Fibroblast of skin of left quadriceps (primary cell): ENCODE results near the gene USP40.

ENCODE experiments used
- DNase-seq, 2 experiments: peaks; one replicate each; pipeline ENCODE4 v3.0.0-alpha.2; 2013; ENCODE audit warnings: low read depth in 2 of 2

USP40 gene

DNA sequence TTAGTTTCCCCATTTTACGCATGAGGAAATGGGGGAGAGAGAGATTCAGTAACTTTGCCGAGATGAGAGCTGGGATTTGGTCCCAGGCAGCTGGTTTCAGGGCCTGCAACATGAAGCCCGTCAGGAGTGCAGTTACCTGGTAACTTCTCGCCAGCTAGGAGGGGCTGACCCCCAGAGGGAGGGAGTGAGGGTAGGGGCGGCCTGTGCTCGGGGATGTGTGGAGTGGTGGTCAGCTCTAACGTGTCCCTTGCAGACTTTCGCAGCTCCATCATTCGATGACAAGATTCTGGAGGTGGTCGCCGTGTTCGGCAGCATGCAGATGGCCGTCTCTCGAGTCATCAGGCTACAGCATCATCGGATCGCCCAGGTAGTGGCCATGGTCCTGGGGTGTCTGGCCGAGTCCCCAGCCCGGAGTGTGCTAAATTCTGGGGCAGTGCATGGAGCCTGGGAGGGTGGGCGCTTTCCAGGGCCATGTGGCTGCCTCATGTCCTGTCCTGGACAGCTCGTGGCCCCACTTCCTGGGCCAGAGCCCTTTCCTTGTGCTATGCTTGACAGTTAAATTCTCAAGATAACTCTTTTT, 108.5 kb downstream of the USP40 start:
- DNase-seq, result no peak

DNA sequence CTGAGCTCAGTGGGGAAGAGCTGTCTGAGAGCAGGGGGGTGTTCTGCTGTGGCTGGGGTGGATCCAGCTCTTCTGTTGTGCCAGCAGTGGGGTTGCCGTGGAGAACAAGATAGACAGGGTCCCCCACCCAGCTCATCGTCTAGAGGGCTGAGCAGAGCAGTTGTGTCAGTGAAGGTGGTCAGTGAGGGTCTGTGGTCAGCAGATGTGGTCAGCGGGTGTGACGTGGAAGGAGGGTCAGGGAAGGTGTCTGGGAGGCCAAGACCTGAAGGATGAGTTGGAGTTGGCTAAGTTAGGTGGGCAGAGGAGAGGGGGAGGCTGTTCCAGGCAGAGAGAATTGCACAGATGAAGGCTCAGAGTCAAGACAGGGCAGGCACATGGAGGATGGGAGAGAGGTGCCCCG, 109.2 kb downstream of the USP40 start:
- no peak for DNase-seq

DNA sequence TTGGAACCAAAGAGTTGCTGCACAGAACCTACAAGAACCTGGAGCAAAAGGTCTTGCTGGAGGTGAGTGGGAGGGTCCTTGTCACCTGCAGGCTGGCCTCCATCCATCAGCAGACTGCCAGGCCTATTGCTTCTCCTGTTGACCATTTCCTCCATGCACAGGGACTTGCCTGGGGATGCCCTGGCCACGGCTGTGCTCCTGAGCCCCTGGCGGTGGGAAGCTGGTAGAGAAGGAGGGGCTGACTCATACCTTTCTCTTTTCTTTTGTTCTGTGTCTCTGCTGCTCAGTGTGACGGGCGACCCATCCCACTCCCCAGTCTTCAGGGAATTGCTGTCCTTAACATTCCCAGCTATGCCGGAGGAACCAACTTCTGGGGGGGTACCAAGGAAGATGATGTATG, 109.6 kb downstream of the USP40 start:
- no peak for DNase-seq

DNA sequence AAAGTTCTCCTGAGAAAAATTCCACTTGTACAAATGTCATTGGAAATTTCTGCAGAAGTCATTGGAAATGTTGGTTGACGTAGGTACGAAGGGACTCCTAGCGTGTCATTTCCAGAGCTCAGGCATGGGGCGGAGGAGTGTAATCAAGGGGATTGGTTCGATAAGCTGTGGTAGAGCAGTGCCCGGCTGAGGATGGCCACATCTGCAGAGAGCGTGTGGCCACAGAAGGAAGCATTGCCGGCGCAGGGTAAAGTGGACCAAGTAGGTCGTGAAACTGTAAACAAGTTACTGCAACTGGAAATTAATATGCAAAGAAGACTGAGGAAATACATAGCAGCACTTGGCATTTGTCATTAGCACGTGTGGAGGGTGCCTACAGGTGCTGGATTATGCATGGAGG, 110.5 kb downstream of the USP40 start:
- DNase-seq, result no peak

DNA sequence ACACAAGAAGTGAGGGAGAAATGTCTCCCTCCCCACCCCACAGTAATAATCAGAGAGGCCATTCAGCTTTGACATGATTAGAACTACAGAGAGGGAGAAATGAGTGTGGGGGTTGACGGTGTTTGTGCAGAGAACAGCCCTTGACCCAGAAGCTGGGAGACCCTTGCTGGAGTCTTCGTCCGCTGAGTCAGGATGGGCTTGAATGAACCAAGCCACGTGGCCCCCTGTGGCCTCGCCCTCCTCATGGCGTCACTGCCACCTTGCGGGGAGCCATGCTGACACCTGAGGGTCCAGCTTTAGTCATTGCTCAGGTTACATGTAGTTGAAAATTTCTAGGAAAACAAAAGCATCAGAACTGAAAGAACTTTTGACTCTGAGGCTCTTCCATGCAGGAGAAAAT, 111.1 kb downstream of the USP40 start:
- DNase-seq, result no peak

DNA sequence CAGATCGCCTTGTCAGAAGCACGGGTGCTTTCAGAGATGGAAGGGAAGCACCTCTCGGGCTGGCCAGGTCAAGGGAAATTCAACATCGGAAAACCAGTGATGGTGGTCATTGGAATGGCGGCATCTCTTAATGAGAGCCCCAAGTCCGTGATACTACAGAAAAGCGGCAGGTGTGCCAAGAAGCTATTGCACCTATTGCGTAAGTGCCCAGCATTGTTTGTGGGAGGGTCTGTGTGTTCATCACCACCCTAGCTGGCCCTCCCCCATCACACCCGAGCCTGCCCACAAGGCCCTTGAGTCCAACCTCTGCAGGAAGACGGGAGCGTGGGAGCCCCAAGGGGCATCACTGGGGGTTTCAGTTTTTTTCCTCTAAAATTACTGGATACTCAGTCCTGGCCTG, 111.6 kb downstream of the USP40 start:
- no peak for DNase-seq

DNA sequence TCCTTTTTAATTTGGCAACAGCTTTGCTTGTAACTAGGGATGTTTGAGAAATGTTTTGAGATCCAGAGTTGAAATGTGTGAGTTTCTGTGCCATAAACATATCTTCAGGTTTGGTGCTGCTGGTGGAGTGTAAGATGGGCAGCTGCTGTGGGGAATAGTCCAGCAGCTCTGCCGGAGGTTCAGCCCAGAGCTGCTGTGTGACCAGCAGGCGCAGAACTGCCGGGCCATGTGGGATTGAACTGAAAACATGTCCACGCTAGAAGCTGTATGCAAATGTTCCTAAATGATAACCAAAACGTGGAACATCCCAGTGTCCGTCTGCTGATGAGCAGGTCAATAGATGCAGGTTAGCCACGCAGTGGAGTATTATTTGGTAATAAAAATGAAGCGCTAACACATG, 112.7 kb downstream of the USP40 start:
- DNase-seq, result no peak

DNA sequence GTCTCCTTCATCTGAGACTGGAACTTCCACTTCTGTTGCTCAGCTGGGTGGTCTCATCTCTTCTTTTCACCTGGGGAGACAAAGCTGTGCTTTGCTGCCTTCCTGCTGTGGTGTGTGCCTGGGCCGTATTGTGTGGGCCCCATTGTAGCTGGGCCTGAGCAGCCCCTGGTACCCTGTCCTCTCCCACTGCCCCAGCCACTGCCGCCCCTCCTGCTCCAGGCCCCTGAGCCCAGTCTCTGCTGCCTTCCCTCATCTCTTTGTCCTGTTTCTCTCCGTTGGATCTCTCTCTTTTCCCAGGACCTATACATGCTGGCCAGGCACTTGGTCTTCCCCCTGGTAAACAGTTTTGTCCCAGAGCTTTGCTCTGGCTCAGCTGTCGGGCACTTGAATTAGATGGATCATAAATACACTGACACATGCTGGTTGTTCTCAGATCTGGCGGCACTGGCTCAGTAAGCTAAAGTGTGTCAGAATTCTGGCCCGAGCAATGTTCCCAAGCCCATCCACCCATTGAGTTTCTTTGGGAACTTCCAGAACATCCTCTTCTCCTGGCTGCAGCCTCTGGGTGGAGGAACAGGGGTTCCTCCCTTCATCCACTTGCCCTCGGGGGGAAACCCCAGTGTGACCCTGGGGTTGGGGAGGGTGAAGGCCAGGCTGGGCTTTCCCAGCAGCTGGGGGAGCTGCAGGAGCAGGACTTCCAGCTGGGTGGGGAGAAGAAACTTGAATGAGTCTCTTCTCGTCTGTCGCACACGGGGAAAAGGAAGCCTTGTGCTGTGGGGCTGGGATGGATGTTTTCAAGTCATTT, 113.3 kb downstream of the USP40 start:
- no peak for DNase-seq

DNA sequence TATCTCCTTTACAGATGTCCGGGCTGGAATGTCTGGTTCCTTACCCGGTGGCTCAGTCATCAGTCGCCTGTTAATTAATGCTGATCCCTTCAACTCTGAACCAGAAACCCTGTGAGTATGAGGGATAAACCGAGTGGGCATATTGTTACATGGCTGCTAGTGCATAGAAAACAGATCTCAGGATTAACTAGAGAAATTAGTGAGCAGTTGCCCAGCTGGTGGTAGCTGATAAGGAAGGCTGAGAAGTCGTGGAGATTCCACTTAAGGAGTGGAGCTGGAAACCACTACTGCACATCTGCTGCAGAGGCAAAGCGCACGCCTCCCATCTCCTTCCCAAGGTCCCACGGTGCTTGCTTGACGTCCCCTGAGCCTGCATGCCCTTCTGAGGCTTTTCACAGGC, 114.6 kb downstream of the USP40 start:
- DNase-seq, result no peak

DNA sequence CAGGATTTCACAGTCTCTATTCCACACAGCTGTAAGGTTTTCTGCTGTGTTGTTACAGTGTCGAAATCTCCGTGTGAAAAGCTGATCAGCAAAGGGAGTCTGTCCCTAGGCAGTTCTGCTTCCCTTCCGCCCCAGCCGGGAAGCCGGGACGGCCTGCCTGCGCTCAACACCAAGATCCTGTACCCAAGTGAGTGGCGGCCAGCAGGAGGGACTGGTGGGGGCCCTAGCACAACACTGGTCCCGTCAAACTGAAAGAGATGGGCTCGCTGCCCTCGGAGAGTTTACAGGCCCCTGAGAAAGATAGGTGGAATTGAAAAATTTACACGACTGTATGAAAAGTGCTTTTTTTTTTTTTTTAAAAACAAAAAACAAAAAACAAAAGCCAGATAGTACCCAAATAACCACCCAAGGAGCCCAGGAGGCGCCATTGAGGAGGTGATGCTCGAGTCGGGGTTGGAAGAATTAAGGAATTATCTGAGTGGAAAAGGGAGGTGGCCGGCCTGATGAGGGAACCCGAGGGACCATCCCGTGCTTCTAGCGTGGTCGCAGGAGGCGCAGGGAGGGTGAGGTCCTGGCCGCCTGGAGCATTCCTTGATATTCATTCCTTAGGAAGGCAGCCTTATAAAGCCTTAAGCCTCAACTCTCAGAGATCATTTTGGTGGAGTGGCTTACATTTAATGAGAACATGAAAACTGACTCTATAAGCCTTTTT, 115.6 kb downstream of the USP40 start:
- no peak for DNase-seq

DNA sequence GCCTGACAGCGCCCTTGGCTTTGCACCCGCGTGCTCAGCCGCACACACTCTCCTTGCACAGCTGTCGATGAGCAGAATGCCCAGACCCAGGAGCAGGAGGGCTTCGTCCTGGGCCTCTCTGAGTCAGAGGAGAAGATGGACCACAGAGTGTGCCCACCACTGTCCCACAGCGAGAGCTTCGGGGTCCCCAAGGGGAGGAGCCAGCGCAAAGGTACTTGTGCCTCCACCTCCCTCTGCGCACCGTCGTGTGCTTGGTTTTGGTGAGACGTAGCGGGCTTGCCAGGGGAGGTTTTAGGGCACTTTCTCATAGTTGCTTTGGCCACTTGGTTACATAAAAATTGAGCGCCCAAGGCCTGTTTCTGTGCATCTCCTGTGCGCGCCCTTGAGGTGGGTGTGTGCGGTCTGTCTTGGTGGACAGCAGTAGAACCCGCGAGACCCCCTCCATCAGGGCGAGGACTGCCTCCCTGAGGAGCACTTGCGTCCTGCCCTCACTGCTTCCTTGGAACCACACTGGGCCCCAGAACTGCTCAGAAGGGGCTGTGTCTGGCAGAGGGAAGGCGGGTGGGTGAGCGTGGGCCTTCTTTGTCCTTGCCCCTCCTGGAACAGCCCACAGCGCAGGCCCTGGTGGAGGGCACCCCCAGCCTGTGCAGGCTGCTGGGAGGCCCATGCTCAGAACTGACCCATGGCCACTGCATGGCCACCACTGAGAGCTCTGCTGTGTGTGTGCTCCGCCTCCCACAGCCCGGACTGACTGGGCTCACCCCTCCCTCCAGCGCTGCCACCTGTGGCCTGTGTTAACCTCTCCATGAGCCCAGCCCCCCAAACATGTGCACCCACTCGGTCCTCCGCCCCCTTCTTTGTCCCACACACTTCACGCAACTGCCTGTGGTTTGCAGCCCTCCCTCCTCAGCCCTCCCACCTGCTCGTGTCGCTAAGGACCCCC, 116.4 kb downstream of the USP40 start:
- DNase-seq, result no peak

DNA sequence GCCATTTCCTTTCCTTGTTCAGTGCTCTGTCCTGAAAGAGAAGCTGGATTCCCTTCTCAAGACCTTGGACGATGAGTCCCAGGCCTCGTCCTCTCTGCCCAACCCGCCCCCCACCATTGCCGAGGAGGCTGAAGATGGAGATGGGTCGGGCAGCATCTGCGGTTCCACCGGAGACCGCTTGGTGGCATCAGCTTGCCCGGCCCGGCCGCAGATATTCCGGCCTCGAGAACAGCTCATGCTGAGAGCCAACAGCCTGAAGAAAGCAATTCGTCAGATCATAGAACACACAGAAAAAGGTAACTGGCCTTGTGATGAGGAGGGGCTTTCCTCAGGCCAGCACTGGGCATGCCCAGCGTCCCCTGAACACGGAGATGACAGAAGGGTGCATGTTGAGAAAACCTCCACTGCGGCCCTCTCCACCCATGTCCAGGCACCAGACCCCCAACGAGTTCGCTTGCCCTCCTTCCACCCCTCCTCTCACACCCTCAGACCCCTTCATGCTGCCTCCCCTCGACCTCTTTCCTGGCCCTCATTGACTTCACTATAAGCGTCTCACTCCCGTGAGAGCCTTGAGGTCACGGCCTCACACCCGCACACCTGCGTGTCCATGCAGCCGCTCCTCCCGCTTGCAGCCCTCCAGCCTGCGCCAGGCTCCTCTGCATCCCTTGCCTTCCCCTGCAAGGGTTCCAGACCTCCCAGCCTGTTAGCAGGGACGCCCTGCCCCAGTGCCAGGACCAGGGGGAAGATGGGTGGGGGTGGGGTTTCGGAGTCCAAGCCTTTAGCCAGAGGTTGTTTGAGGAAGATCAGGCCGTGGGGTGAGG, 117.3 kb downstream of the USP40 start:
- DNase-seq, result no peak

DNA sequence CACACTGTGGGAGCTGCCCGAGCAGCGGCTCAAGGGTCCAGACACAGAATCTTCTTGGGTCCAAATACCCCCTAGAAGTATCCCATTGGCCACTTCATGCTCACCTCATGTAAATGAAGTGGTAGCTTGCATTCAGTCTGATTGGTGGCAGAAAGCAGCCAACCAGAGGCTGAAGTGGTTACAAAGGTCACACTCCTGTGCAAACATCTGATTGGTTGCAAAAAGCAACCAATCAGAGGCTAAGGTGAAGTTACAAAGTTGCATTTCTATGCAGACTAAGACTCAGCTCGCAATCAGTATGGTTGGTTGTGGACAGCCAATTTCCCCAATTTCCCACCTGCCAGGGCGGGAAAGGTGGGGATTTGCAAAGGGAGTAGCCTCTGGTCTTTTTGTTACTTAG, 118.0 kb downstream of the USP40 start:
- DNase-seq, result no peak

DNA sequence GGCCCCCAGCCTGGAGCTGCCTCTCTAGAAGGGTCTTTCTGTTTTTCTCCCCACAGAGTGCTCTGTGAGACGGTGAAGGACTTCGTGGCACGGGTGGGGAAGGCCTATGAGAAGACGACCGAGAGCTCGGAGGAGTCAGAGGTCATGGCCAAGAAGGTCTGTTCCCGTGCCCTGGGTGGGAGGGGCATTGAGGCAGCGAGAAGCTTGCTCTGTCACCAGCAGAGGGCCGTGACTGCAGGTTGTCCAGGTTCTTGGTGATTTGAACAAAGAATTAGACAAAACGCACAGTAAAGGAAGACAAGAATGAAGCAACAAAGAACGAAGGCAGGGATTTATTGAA, 118.4 kb downstream of the USP40 start:
- no peak for DNase-seq

DNA sequence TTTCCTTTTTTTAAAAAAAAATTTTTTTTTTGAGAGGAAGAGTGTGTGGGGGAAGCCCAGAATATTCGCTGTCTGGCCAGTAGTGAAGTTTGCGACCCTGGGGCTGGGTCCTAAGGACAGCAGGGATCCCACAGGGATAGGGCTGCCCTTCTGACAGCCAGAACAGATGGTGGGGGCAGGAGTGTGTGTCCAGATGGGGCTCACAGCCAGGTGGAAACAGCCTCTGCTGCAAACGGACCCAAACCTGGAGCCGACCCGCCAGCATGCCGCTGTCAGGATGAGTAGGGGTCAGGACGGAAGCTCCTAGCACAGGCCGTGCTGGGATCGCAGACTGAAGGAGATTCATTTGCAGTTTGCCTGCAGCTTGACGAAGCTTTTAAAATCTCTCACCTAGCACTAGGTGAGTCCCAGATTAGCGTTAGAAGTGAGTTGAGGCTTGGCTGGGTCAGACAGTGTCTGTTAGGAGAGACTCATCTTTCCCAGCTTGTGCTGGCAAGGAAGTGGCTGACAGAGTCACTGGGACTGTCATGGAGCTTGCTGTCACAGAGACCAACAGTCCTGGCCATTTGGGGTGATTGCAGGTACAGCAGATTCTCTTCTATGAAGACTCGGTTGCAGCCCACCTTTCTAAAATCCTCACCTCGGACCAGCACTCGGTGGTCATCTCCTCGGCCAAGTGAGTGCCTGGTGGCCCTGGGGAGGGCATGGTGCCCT, 118.9 kb downstream of the USP40 start:
- DNase-seq, result no peak

DNA sequence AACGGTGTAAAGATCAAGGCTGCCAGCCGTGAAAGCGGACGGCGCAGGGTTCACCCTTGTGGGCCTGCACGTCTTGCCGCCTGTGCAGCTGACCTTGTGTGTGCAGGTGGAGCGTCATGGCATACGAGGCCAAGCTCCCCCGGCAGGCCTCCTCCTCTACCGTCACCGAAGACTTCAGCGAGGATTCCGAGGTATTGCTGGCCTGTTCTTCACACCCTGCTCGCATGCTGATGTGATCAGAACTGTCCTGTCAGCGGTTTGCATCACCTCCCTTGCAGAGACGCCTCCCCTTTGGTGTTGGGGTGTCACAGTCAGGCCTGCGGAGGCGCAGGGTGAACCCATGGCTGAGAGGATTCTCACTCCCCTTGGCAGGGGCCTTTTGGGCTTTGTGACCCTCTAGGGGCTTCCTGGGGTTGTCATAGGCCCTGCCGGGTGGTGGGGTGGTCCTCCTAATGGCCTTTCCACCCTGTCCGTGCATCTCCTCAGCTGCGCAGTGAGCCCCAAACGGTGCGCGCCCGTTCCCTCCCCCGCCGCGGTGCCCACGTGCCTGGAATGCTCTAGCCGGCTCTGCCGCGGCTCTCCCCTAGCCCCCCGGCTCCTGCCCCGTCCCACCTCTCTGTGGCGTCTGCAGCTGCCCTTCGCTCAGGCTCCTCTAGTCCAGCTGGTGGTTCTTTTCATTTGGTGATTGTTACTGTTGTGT, 119.8 kb downstream of the USP40 start:
- DNase-seq, result no peak

DNA sequence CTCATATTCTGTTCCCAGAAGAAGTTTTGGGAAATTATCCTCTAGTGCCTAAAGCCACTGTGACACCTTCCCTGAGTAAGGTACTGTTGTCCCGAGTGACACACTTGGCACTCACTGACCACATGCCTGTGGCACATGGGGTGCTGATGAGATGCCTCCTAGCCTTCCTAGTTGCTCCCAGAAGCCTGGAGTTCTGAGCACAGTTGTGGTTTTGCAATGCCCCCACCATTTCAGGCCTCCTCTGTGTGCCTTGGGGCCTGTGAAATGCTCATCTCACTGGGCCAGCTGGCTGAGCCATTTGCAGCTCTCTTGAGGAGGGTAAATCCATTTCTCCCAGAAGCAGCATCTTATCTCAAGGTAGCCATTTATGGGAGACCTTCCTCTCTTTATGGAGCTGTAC, 120.5 kb downstream of the USP40 start:
- no peak for DNase-seq

DNA sequence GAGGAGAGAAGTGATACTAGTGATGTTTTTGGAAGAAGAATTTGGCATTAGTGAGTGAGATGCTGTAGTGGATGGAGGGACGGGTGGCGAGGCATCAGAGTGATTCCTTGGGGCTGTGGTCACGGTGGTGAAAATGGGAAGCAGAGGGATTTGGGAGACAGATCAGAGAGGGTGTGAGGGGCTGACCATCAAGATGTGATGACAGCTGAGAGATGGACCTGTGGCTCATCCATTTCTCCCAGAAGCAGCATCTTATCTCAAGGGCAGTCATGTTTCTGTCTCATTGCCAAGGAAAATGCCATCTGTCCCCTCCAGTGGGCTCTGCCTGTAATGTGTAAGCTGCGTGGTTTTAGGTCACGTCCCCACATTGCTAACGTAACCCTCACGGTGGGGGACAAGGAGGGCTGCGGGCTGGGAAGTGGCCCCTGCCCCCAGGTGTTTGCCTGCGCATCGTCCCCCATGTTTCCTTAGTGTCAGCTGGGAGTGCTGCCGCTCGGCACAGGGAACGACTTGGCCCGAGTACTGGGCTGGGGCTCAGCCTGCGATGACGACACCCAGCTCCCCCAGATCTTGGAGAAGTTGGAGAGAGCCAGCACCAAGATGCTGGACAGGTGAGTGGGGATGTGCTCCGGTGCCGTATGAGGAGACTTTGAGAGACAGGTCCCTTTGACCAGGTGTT, 121.3 kb downstream of the USP40 start:
- DNase-seq, result no peak

DNA sequence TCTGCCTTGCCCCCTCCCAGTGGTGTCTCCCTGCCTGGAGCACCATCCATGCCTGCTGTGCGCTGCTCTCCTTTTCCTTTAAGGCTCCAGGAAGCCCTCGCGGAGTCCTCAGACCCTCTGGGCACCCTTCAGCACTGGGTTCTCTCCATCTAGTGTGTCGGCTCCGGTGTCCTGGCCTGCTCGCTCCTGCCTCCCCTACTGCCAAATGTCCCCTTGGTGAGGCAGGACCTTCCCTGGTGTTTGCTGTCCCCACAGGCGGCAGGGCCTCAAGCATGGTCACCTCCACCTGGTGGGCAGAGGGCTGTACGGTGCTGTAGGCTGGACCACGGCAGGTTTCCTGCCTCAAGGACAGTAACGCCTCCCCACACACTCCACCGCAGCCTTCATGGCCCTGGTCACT, 122.1 kb downstream of the USP40 start:
- DNase-seq, result no peak
